ENCODE results near the gene DSTYK.
A peak's percentile ranks its signal among the peaks of the same experiment; 100 is the strongest.

Gene DSTYK

DNA sequence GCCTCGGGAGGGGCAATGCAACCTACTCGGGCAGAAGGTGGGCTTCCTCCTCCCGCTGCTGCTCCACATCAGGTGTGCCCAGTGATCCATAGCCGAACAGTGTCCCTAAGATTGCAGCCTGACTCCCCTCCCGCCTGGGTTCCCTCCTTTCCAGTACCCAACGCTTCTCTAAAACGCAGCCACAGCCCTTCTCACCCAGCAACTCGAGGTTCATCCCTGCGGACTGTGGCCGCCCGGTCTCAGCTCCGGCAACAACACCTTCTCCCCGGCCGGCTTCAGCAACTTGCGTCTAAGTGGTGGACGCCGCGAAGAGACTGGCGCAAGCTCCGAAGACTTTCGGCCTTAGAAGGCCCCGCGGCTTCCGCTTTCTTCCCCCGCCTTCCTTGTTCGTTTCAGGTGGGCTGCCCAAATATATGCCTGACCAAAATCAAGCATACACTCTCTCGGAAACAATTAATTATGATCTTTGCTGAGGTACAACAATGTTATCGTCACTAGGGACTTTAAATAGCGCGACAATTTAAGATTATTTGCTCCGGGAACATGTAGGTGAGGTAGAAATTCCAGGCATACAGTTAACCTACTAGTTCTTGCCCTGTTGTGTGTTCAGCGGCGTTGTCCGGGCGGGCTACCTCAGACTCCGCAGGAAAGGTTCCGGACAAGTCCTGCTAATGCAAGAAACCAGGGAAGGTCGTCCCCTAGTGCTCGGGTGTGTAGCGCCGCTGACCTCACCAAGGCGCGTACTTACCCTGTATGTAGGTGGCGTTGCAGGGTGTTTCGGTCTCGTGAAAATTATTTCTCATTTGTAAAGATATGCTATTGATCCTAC is 89.6 kb downstream of the DSTYK start, which contains the start of gene RBBP5:
RBBP5 (minus strand) TSS at position 319 of the 829 bp plus-strand sequence; CDS start at position 214, 105 bp downstream.
- peak; percentile 90 for DNase-seq

DNA sequence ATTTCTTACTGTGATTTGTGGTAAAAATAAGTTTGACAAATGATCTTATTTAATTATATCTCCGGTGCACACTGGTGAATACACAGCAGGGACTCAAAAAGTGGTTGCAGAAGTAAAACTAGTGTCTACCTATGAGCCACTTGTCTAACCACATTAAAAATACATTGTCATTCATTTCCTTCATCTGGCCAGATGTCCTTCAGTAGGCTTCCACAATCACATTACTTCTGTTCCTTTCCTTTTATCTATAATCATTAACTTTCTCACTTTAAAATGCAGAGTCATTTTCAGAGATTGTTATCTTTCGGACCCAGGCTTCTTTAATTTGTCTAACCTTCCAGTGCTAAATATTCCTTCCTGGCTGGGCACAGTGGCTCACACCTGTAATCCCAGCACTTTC is 92.8 kb downstream of the DSTYK start:
- DNase-seq, result no peak

DNA sequence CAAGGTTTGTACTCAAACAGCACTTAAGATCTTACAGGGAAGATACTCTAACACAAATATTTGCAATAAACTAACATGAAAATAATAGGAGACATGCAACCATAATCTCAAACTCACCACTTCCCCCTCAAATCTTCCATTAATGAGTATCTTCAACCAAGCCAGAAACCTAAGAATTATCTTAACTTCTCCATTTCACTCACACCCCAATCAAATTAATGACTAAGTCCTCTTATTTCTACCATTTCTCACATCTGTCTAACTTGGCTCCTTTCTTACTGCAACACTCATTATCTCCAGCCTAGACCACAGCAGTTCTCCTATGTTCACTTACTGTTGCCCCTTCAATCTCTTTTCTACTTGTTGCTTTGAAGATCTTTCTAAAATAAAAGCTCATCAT is 100.1 kb downstream of the DSTYK start:
- DNase-seq, result no peak

DNA sequence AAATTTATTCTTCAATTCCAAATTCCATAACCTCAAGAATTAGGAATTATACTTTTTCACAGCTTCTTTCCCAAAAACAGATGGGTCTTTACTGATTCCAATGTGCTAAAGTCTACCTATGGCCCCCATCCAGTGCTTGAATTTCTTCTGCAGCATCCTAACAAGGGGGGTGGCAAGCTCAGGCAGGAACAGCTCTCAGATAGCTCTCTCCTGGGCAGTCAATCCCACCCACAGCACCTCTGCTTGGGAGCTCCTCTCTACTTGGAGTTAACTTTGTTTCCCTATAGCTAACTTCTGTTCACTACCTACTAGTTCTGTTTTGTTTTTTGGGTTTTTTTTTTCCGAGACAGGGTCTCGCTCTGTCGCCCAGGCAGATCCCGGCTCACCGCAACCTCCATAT is 101.8 kb downstream of the DSTYK start:
- DNase-seq, result no peak

DNA sequence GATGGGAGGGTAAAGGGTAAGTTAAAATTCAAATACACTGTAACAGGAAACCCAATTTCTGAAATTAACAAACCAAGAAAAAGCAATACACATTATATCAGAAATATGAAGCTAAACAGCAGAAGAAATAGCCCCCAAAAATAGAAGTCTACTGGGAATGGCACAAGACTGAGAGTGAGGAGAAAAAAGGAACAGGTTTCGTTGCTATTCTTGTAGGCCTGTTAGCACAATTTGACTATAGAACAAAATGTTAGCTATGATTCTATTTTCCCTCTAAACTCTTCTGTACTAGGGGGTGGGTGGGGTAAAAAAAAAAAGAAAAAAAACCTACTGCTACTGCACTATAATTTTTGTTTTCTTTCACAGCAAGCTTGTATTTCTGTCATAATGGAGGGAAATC is 102.2 kb downstream of the DSTYK start:
- no peak for DNase-seq

DNA sequence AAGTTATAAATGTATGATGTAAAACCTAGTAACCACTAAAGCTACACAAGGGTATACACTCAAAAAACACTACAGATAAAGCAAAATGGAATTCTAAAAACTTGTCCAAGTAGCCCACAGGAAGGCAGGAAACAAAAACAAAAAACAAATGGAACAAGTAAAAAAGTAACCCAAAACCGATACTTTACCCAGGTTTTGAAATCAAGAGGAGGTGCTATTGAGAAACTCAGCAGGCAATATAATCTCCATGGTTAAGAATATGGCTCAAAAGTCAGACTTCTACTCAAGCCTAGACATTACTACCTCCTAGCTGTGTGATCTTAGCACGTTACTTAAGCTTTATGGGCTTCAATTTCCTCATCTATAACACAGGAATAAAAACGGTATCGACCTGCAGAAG is 103.0 kb downstream of the DSTYK start:
- DNase-seq, result no peak

DNA sequence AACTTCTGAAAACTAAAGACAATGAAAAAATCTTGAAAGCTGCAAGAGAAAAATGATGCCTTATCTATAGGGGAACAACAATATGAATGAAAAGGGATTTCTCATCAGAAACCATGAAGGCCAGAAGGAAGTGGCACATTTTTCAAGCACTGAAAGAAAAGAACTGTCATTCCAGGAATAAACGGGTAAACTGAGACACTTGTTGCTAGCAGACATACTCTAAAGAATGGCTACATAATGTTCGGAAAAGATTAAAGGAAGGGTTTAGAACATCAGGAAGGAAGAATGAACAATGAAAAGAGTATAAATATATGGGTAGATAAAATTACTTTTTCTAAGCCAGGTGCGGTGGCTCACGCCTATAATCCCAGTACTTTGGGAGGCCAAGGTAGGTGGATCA is 104.2 kb downstream of the DSTYK start:
- DNase-seq, result no peak

DNA sequence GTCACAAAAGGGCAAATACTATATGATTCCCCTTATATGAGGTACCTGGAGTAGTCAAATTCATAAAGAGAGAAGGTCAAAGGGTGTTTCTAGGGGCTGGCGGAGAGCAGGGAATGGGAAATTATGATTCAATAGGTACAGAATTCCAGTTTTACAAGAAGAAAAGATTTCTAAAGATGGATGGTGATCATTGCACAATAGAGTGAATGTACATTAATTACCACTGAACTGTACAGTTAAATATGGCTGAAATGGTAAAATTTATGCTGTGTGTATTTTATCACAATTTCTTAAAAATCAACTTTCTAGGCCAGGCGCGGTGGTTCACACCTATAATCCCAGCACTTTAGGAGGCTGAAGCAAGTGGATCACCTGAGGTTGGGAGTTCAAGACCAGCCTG is 109.1 kb downstream of the DSTYK start:
- DNase-seq, result no peak

DNA sequence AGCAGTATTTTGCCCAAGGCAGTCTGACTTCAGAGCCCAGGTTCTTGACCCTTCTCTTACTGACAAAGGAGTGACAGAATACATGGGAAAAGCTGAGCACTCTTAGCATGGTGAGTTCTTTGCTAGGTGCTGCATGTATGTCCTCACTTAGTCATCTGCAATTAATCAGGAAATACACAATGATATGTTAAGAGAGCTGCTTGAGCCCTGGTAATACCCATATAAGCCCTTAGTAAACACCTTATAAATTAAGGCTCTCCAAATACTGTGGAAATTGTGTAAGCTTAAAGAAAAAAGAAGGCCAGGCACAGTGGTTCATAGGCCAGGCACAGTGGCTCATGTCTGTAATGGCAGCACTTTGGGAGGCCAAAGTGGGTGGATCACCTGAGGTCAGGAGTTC is 113.3 kb downstream of the DSTYK start:
- DNase-seq, result no peak

DNA sequence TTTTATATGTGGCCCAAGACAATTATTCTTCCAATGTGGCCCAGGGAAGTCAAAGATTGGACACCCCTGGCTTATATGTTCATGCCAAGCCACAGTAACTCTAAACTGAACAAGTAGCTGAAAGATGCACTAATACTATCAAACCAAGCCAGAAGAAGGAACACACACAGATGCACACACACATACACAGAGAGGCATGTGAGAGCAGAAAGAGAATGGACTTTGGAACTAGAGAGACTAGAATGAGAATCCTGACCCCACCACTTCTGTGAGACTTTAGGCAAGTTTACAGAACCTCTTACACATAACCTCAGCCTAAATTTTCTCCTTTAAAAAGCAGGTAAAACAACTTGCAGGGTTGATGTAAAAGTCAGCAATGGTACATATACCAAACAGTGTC is 116.1 kb downstream of the DSTYK start:
- DNase-seq, result no peak

Data from kidney glomerular epithelial cell (primary cell).